Activated B cell treated with CpG ODN at 0.5 μM for 24 hours (primary cell): Measurements from ENCODE around the gene MNT. TPM values are rescaled to one million over a fixed set of nuclear protein-coding genes. Genes with fewer than 3 reads are reported as not detected.
A peak's percentile ranks its signal among the peaks of the same experiment; 100 is the strongest.

Experiments
- ATAC-seq: fragments of 200-7000 bp; cut with Tn5 transposase; one replicate; pipeline ENCODE4 v1.10.0; 2021; ENCODE audit warnings: low read depth, mild to moderate bottlenecking, moderate library complexity
- CTCF ChIA-PET: fragments of 350-600 bp; sonication (Branson Sonifier 250); formaldehyde crosslinking; loops from one replicate; lab custom pipeline; 2021; ENCODE audit warnings: antibody characterized with exemption; lab: Charles Lee
- POLR2A ChIA-PET: fragments of 350-600 bp; sonication (Branson Sonifier 250); formaldehyde crosslinking; loops from one replicate; lab custom pipeline; 2021; ENCODE audit warnings: antibody characterized with exemption; lab: Charles Lee
- DNase-seq: peaks from one replicate; pipeline ENCODE4 v3.0.0; 2022
- H3K27ac Mint-ChIP-seq: one replicate; pipeline ENCODE4 v1.8.0; 2020; ENCODE audit warnings: mixed read lengths
- H3K27me3 Mint-ChIP-seq: one replicate; pipeline ENCODE4 v1.8.0; 2021; ENCODE audit warnings: mixed read lengths
- H3K36me3 Mint-ChIP-seq: one replicate; pipeline ENCODE4 v1.8.0; 2021; ENCODE audit warnings: low read depth, mixed read lengths
- H3K4me1 Mint-ChIP-seq: one replicate; pipeline ENCODE4 v1.8.0; 2021; ENCODE audit warnings: mixed read lengths
- H3K4me3 Mint-ChIP-seq: one replicate; pipeline ENCODE4 v1.8.0; 2020; ENCODE audit warnings: mild to moderate bottlenecking, mixed read lengths
- H3K9me3 Mint-ChIP-seq: one replicate; pipeline ENCODE4 v1.8.0; 2020; ENCODE audit warnings: mixed read lengths
- CTCF ChIP-seq: fragments of 200-600 bp; IDR thresholded peaks from one replicate; pipeline ENCODE4 v1.8.0; 2022; ENCODE audit warnings: antibody characterized with exemption, mild to moderate bottlenecking
- intact Hi-C: fragments of 100-400 bp; cut with micrococcal nuclease; formaldehyde crosslinking; loops from one replicate; pipeline ENCODE4 v1.15.1; 2024
- total RNA-seq: library from RNA; stranded (reverse); gene quantifications from 2 replicates; pipeline ENCODE4 v1.2.3, GENCODE V29; 2022

MNT gene
- total RNA-seq, 1 donor from 2014 or later = 31.3 TPM

GRCh38 chr17:2347805-2348685 is 52.8 kb downstream of the MNT start:
- no peak overlapping the region for H3K4me3 Mint-ChIP-seq
- H3K9me3 Mint-ChIP-seq = no peaks in the 10 kb centered on the region
- ChIA-PET POLR2A (no interaction called here), CTCF (interaction anchor here (0.6 to 1.1 kb wide), 2 partner anchors 10 to 701 kb away, joined by 3 read pairs; no protein-coding TSS in a partner anchor)
- no peak for DNase-seq
- H3K4me1 Mint-ChIP-seq = peaks cover 2% of the 10 kb centered on the region
- intact Hi-C loops = no loop called here
- H3K36me3 Mint-ChIP-seq = peaks cover 9% of the 10 kb centered on the region
- no peak overlapping the region for H3K27ac Mint-ChIP-seq
- no peak for TF ChIP-seq CTCF
- no peak for ATAC-seq
- no peaks in the 10 kb centered on the region for H3K27me3 Mint-ChIP-seq

- no peaks in the 10 kb centered on the region for H3K9me3 Mint-ChIP-seq
- DNase-seq = no peak
- intact Hi-C loops = no loop called here
- ATAC-seq = no peak
- H3K36me3 Mint-ChIP-seq = peaks cover 13% of the 10 kb centered on the region
- H3K27me3 Mint-ChIP-seq = no peaks in the 10 kb centered on the region
- TF ChIP-seq CTCF = no peak
- H3K4me3 Mint-ChIP-seq = no peak overlapping the region
- CTCF ChIA-PET = no interaction called here
- POLR2A ChIA-PET = interaction anchor here (1.1 kb wide), 1 partner anchor 10 kb away, joined by 3 read pairs; the partner anchor contains the start of gene TSR1
- no peak overlapping the region for H3K27ac Mint-ChIP-seq
- no peaks in the 10 kb centered on the region for H3K4me1 Mint-ChIP-seq
Observed at GRCh38 chr17:2346475-2346874, 54.4 kb downstream of the MNT start.

GRCh38 chr17:2344528-2344927 is 56.3 kb downstream of the MNT start:
- Mint-ChIP-seq H3K4me3 (no peak overlapping the region), H3K9me3 (no peaks in the 10 kb centered on the region), H3K36me3 (peaks cover 15% of the 10 kb centered on the region), H3K4me1 (no peaks in the 10 kb centered on the region), H3K27ac (no peak overlapping the region), H3K27me3 (no peaks in the 10 kb centered on the region)
- ChIA-PET CTCF (no interaction called here), POLR2A (no interaction called here)
- no peak for TF ChIP-seq CTCF
- no peak for ATAC-seq
- DNase-seq = no peak
- intact Hi-C loops = no loop called here

GRCh38 chr17:2343421-2343820 is 57.4 kb downstream of the MNT start:
- H3K4me3 Mint-ChIP-seq = no peak overlapping the region
- ChIA-PET POLR2A (no interaction called here), CTCF (no interaction called here)
- DNase-seq = no peak
- H3K27me3 Mint-ChIP-seq = no peaks in the 10 kb centered on the region
- ATAC-seq = no peak
- peaks cover 15% of the 10 kb centered on the region for H3K36me3 Mint-ChIP-seq
- no peak for TF ChIP-seq CTCF
- no peaks in the 10 kb centered on the region for H3K9me3 Mint-ChIP-seq
- intact Hi-C loops = no loop called here
- no peak overlapping the region for H3K27ac Mint-ChIP-seq
- H3K4me1 Mint-ChIP-seq = peaks cover 1% of the 10 kb centered on the region

GRCh38 chr17:2338315-2338657 is 62.6 kb downstream of the MNT start:
- H3K27ac Mint-ChIP-seq = no peak overlapping the region
- H3K4me3 Mint-ChIP-seq = peak overlapping the region; percentile 75
- ATAC-seq (no peak), DNase-seq (no peak)
- ChIA-PET POLR2A (interaction anchor here (1.9 to 3.2 kb wide), 2 partner anchors 15 to 63 kb away, joined by 4 to 23 read pairs; partner anchors contain the start of gene MNT), CTCF (interaction anchor here (0.8 to 1.0 kb wide), 3 partner anchors 9 to 44 kb away, joined by 3 to 4 read pairs (median 3); no protein-coding TSS in a partner anchor)
- no peak for TF ChIP-seq CTCF
- H3K9me3 Mint-ChIP-seq = no peaks in the 10 kb centered on the region
- H3K27me3 Mint-ChIP-seq = no peaks in the 10 kb centered on the region
- peaks cover 23% of the 10 kb centered on the region for H3K4me1 Mint-ChIP-seq
- intact Hi-C loops = no loop called here
- H3K36me3 Mint-ChIP-seq = peaks cover 6% of the 10 kb centered on the region
